ENCODE results near the gene STUM. TPM values are rescaled to one million over a fixed set of nuclear protein-coding genes. Genes with fewer than 3 reads are reported as not detected.

Gene STUM
- total RNA-seq, 5 donors from 2014 or later (not counting 1 experiment from before 2014, with no cell fraction given), result 0.10 TPM; not detected in 4

GRCh38 chr1:226607268-226607660 is 58.7 kb downstream of the STUM start:
- Mint-ChIP-seq H3K36me3 (peaks cover 5% of the 10 kb centered on the region), H3K27ac (no peak overlapping the region), H3K4me1 (no peaks in the 10 kb centered on the region), H3K27me3 (peaks cover 5 to 9% of the 10 kb centered on the region in 2 donors), H3K4me3 (no peak overlapping the region), H3K9me3 (no peaks in the 10 kb centered on the region)
- ATAC-seq (replicated peaks in 1 of 4) (no peak), DNase-seq (no peak)
- ChIA-PET CTCF (no interaction called here), POLR2A (no interaction called here)
- Histone ChIP-seq H3K27me3 (replicated peaks in 1 of 2; ENCODE audit: control insufficient read depth in 2 of 2, extremely low read depth in 1 of 2, insufficient read depth in 2 of 2, low read length in 1 of 2) (peaks cover 0 to 24% of the 10 kb centered on the region in 2 experiments), H3K9me3 (no peaks in the 10 kb centered on the region), H3K36me3 (ENCODE audit: control insufficient read depth in 2 of 2, extremely low read depth in 1 of 2, insufficient read depth in 1 of 2, low read length in 1 of 2) (no peaks in the 10 kb centered on the region), H3K4me1 (ENCODE audit: control insufficient read depth in 1 of 2, extremely low read depth in 1 of 2, insufficient read depth in 2 of 2, low read length in 2 of 2) (peaks cover 0 to 3% of the 10 kb centered on the region in 2 experiments), H3K4me3 (ENCODE audit: control insufficient read depth in 1 of 2, extremely low read depth in 1 of 2, low read length in 1 of 2) (no peak overlapping the region), H3K27ac (ENCODE audit: low read length) (no peak overlapping the region)
- 85% methylated on average over 12 of the region's 12 CpGs for WGBS (ENCODE audit: insufficient coverage)

GRCh38 chr1:226607821-226608220 is 59.3 kb downstream of the STUM start:
- 91% methylated on average over 1 of the region's 1 CpG for WGBS (ENCODE audit: insufficient coverage)
- no peak overlapping the region for H3K4me3 ChIP-seq (ENCODE audit: control insufficient read depth in 1 of 2, extremely low read depth in 1 of 2, low read length in 1 of 2)
- no peaks in the 10 kb centered on the region for H3K9me3 Mint-ChIP-seq
- no peak overlapping the region for H3K27ac ChIP-seq (ENCODE audit: low read length)
- H3K4me3 Mint-ChIP-seq, result no peak overlapping the region
- H3K27me3 ChIP-seq (replicated peaks in 1 of 2; ENCODE audit: control insufficient read depth in 2 of 2, extremely low read depth in 1 of 2, insufficient read depth in 2 of 2, low read length in 1 of 2), result peaks cover 0 to 24% of the 10 kb centered on the region in 2 experiments
- no peak for ATAC-seq (replicated peaks in 1 of 4)
- H3K4me1 Mint-ChIP-seq, result no peaks in the 10 kb centered on the region
- H3K36me3 Mint-ChIP-seq, result peaks cover 5% of the 10 kb centered on the region
- no peak for DNase-seq
- CTCF ChIA-PET, result interaction anchor here in 1 of 2 donors (0.6 to 0.9 kb wide), 2 partner anchors 275 to 548 kb away, joined by 3 read pairs; no protein-coding TSS in a partner anchor
- peaks cover 0 to 3% of the 10 kb centered on the region in 2 experiments for H3K4me1 ChIP-seq (ENCODE audit: control insufficient read depth in 1 of 2, extremely low read depth in 1 of 2, insufficient read depth in 2 of 2, low read length in 2 of 2)
- H3K27me3 Mint-ChIP-seq, result peaks cover 5 to 9% of the 10 kb centered on the region in 2 donors
- POLR2A ChIA-PET, result no interaction called here
- no peak overlapping the region for H3K27ac Mint-ChIP-seq
- no peaks in the 10 kb centered on the region for H3K36me3 ChIP-seq (ENCODE audit: control insufficient read depth in 2 of 2, extremely low read depth in 1 of 2, insufficient read depth in 1 of 2, low read length in 1 of 2)
- no peaks in the 10 kb centered on the region for H3K9me3 ChIP-seq

- no peaks in the 10 kb centered on the region for H3K4me1 Mint-ChIP-seq
- WGBS (ENCODE audit: insufficient coverage), result 59% methylated on average over 15 of the region's 18 CpGs
- Histone ChIP-seq H3K27me3 (replicated peaks in 1 of 2; ENCODE audit: control insufficient read depth in 2 of 2, extremely low read depth in 1 of 2, insufficient read depth in 2 of 2, low read length in 1 of 2) (peaks cover 0 to 22% of the 10 kb centered on the region in 2 experiments), H3K4me3 (ENCODE audit: control insufficient read depth in 1 of 2, extremely low read depth in 1 of 2, low read length in 1 of 2) (no peak overlapping the region), H3K36me3 (ENCODE audit: control insufficient read depth in 2 of 2, extremely low read depth in 1 of 2, insufficient read depth in 1 of 2, low read length in 1 of 2) (no peaks in the 10 kb centered on the region), H3K27ac (ENCODE audit: low read length) (no peak overlapping the region), H3K4me1 (ENCODE audit: control insufficient read depth in 1 of 2, extremely low read depth in 1 of 2, insufficient read depth in 2 of 2, low read length in 2 of 2) (peaks cover 0 to 3% of the 10 kb centered on the region in 2 experiments), H3K9me3 (no peaks in the 10 kb centered on the region)
- DNase-seq (peak; percentile 19 to 84 (median 58)), ATAC-seq (replicated peaks in 1 of 4) (peak; percentile 65 to 81 (median 72))
- ChIA-PET POLR2A (no interaction called here), CTCF (interaction anchor here (0.6 to 1.1 kb wide), 6 partner anchors 59 to 932 kb away, joined by 3 to 4 read pairs (median 3); no protein-coding TSS in a partner anchor)
- no peaks in the 10 kb centered on the region for H3K9me3 Mint-ChIP-seq
- H3K27ac Mint-ChIP-seq, result no peak overlapping the region
- peaks cover 5% of the 10 kb centered on the region for H3K36me3 Mint-ChIP-seq
- peaks cover 5 to 9% of the 10 kb centered on the region in 2 donors for H3K27me3 Mint-ChIP-seq
- no peak overlapping the region for H3K4me3 Mint-ChIP-seq
Measured at GRCh38 chr1:226608699-226609505, 60.3 kb downstream of the STUM start.

- POLR2A ChIA-PET, result no interaction called here
- Mint-ChIP-seq H3K4me3 (no peak overlapping the region), H3K4me1 (no peaks in the 10 kb centered on the region)
Measured at GRCh38 chr1:226609836-226610455, 61.4 kb downstream of the STUM start.

GRCh38 chr1:226610671-226611070 is 62.1 kb downstream of the STUM start:
- Histone ChIP-seq H3K27ac (ENCODE audit: low read length) (no peak overlapping the region), H3K27me3 (replicated peaks in 1 of 2; ENCODE audit: control insufficient read depth in 2 of 2, extremely low read depth in 1 of 2, insufficient read depth in 2 of 2, low read length in 1 of 2) (peaks cover 0 to 10% of the 10 kb centered on the region in 2 experiments), H3K4me3 (ENCODE audit: control insufficient read depth in 1 of 2, extremely low read depth in 1 of 2, low read length in 1 of 2) (no peak overlapping the region), H3K4me1 (ENCODE audit: control insufficient read depth in 1 of 2, extremely low read depth in 1 of 2, insufficient read depth in 2 of 2, low read length in 2 of 2) (peaks cover 0 to 3% of the 10 kb centered on the region in 2 experiments), H3K9me3 (no peaks in the 10 kb centered on the region), H3K36me3 (ENCODE audit: control insufficient read depth in 2 of 2, extremely low read depth in 1 of 2, insufficient read depth in 1 of 2, low read length in 1 of 2) (no peaks in the 10 kb centered on the region)
- Mint-ChIP-seq H3K4me1 (no peaks in the 10 kb centered on the region), H3K27ac (no peak overlapping the region), H3K36me3 (peaks cover 5% of the 10 kb centered on the region), H3K27me3 (peaks cover 5 to 7% of the 10 kb centered on the region in 2 donors), H3K4me3 (no peak overlapping the region), H3K9me3 (no peaks in the 10 kb centered on the region)
- ATAC-seq (replicated peaks in 1 of 4) (no peak), DNase-seq (no peak)
- ChIA-PET CTCF (no interaction called here), POLR2A (no interaction called here)
- 86% methylated on average over 5 of the region's 7 CpGs for WGBS (ENCODE audit: insufficient coverage)

More at GRCh38 chr1:226609836-226610455, 61.4 kb downstream of the STUM start:
- no peaks in the 10 kb centered on the region for H3K36me3 ChIP-seq (ENCODE audit: control insufficient read depth in 2 of 2, extremely low read depth in 1 of 2, insufficient read depth in 1 of 2, low read length in 1 of 2)
- Mint-ChIP-seq H3K36me3 (peaks cover 5% of the 10 kb centered on the region), H3K27me3 (peaks cover 5 to 9% of the 10 kb centered on the region in 2 donors), H3K9me3 (no peaks in the 10 kb centered on the region), H3K27ac (no peak overlapping the region)
- ATAC-seq (replicated peaks in 1 of 4) (no peak), DNase-seq (no peak)
- no peak overlapping the region for H3K27ac ChIP-seq (ENCODE audit: low read length)
- H3K4me3 ChIP-seq (ENCODE audit: control insufficient read depth in 1 of 2, extremely low read depth in 1 of 2, low read length in 1 of 2), result no peak overlapping the region
- WGBS (ENCODE audit: insufficient coverage), result 80% methylated on average over 9 of the region's 11 CpGs
- CTCF ChIA-PET, result no interaction called here
- H3K9me3 ChIP-seq, result no peaks in the 10 kb centered on the region
- H3K4me1 ChIP-seq (ENCODE audit: control insufficient read depth in 1 of 2, extremely low read depth in 1 of 2, insufficient read depth in 2 of 2, low read length in 2 of 2), result peaks cover 0 to 3% of the 10 kb centered on the region in 2 experiments
- H3K27me3 ChIP-seq (replicated peaks in 1 of 2; ENCODE audit: control insufficient read depth in 2 of 2, extremely low read depth in 1 of 2, insufficient read depth in 2 of 2, low read length in 1 of 2), result peaks cover 0 to 15% of the 10 kb centered on the region in 2 experiments

- no peaks in the 10 kb centered on the region for H3K4me1 Mint-ChIP-seq
- H3K4me1 ChIP-seq (ENCODE audit: control insufficient read depth in 1 of 2, extremely low read depth in 1 of 2, insufficient read depth in 2 of 2, low read length in 2 of 2), result peaks cover 0 to 3% of the 10 kb centered on the region in 2 experiments
- no peak overlapping the region for H3K4me3 ChIP-seq (ENCODE audit: control insufficient read depth in 1 of 2, extremely low read depth in 1 of 2, low read length in 1 of 2)
- WGBS (ENCODE audit: insufficient coverage), result 80% methylated on average over 4 of the region's 8 CpGs
- no peak for DNase-seq
- H3K9me3 ChIP-seq, result no peaks in the 10 kb centered on the region
- ATAC-seq (replicated peaks in 1 of 4), result no peak
- H3K9me3 Mint-ChIP-seq, result no peaks in the 10 kb centered on the region
- H3K36me3 Mint-ChIP-seq, result peaks cover 5% of the 10 kb centered on the region
- H3K27me3 Mint-ChIP-seq, result peaks cover 5 to 7% of the 10 kb centered on the region in 2 donors
- H3K27ac Mint-ChIP-seq, result no peak overlapping the region
- H3K4me3 Mint-ChIP-seq, result no peak overlapping the region
- no peaks in the 10 kb centered on the region for H3K36me3 ChIP-seq (ENCODE audit: control insufficient read depth in 2 of 2, extremely low read depth in 1 of 2, insufficient read depth in 1 of 2, low read length in 1 of 2)
- ChIA-PET CTCF (no interaction called here), POLR2A (no interaction called here)
- no peak overlapping the region for H3K27ac ChIP-seq (ENCODE audit: low read length)
- H3K27me3 ChIP-seq (replicated peaks in 1 of 2; ENCODE audit: control insufficient read depth in 2 of 2, extremely low read depth in 1 of 2, insufficient read depth in 2 of 2, low read length in 1 of 2), result peaks cover 0 to 10% of the 10 kb centered on the region in 2 experiments
Measured at GRCh38 chr1:226611301-226611700, 62.7 kb downstream of the STUM start.
